UCSD-AML1 (cell line): ENCODE measurements around the gene BBS4.
"Not testable (repeated sequence)": the region's sequence is repeated elsewhere in the genome, so short reads cannot be mapped to it uniquely, and the experiment has no call there.

Experiments
- DNase-seq: peaks from one replicate; lab custom pipeline; 2025; ENCODE audit not compliant: unreplicated experiment; lab: John Stamatoyannopoulos, UW

BBS4 gene, protein sequence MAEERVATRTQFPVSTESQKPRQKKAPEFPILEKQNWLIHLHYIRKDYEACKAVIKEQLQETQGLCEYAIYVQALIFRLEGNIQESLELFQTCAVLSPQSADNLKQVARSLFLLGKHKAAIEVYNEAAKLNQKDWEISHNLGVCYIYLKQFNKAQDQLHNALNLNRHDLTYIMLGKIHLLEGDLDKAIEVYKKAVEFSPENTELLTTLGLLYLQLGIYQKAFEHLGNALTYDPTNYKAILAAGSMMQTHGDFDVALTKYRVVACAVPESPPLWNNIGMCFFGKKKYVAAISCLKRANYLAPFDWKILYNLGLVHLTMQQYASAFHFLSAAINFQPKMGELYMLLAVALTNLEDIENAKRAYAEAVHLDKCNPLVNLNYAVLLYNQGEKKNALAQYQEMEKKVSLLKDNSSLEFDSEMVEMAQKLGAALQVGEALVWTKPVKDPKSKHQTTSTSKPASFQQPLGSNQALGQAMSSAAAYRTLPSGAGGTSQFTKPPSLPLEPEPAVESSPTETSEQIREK

DNA sequence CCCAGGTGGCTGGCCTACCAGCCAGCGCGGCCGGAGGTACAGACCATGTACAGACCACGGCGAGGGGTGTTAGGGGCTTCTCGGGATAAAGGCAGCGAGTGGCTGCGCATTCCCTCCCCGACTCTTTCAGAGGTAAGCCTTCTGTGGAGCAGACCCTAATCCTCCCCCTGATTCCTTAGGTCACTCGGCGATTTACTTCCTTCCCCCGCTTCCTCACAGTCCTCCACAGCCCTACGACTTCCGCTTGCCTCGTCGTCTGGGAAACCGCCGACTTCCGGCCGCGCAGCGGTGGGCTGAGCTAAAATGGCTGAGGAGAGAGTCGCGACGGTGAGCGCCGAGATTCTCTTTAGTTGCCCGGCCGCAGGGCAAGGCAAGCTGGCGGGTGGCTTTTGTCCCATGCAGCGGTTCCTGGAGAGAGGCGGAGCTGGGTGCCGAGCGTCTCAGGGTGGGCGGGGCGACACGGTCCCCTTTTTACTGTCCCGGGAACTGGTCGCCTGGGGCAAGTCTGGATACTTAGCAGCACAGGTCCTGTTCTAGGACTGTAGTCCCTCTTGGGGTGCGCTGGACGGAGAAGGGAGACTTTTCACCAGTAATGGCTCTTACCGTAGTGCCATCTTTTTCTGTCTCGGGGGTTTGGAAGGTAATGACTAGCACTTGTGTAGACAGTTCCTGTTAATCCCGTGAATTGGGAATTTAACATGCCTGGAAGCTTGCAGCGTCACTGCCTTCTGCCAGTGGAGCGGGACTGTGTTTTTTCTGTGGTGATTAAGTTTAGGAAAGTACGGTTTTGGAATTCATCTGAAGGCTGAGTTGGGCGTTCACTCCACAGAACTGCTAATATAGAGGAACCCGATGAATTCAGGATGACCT, at the start of gene BBS4, which contains the start of gene HIGD2B:
Gene BBS4 (plus strand): TSS at position 283 of the 870 bp plus-strand sequence. CDS start 21 bp downstream, at position 304.
Gene HIGD2B (minus strand): TSS at position 258 of the 870 bp plus-strand sequence. CDS start 9,808 bp downstream, outside the sequence.
- DNase-seq: no peak

DNA sequence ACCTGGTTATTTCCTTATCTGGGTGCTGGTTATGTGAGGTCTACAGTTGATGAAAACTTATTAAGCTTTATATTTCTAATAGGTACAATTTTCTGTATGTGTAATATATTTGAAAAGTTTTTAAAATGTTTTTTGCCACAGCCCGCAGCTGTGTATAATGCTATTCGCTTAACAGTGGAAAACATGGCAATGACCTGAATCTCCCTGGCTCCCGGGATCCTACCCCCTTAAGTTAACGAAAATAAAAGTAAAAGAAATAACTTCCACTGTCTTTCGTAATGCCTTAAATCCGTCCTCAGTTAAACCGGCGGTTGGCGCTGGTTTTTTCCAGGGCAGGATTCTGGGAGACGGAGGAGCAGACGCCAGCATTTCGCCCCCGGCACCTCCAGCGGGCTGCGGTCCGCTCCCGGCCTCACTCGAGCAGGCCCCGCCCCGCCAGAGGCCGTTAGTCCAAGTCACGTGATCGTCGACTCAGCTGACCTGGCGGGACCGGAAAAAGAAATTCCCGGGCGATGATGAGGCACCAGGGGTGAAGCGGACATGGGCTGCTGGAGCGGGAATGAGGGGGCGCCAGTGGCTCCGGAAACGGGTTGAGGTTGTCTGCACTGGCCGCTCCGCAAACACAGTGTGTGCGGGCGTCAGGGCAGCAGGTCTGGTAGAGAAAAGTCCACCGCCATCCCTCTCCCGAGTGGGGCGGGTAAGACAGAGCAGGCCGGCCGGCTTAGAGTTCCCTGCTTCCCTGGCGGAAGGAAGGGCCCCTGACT, 49.3 kb upstream of the BBS4 start:
- not testable (repeated sequence) for DNase-seq

DNA sequence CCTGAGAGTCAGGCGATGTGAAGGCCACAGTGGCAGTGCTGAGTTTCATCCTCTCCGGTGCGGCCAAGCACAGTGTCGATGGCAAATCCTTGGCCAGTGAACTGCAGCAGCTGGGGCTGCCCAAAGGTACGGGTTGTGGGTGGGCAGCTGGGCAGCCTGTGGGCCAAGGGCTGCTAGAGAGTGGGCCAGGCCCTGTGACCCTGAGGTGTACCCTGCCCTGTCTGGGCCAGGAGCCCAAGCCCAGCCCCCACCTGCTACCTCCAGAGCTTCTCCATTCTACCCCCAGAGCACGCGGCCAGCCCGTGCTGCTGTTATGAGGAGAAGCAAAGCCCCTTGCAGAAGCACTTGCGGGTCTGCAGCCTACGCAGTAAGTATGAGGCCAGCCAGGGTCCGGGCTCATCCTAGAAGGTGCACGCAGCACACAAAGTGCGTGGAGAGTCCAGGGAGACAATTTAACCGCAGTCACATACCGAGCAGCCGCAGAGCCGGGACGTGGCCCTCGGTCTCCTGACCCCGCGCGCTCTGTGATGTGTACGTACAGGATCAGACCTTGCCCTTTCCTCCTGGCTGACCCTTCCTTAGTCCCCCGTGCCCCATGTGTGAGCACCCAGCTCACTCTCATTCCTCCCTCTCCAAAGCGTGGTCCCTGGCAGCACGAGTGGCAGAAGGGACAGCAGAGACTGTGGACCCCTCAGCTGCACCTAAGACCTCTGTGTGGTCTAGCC, 46.1 kb upstream of the BBS4 start:
- not testable (repeated sequence) for DNase-seq

DNA sequence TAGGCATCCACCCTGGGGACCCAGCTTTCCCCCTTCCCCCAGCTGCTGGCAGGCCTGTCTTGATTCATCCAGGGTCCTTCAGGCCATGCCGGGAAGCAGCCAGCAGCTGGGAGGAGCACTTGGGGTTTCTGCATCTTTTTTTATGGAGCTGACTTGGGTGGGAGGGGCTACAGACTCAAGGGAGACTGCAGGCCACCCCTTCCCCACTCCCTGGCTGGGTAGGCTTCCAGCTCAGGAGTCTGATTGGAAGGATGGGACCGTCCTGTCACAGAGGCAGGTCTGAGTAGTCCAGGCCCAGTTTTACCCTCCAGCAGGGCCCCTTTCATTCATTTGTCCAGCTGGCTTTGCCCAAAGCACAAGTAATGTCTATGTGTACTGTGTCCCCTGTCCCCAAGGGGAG, 43.7 kb upstream of the BBS4 start:
- DNase-seq: not testable (repeated sequence)

- DNase-seq: not testable (repeated sequence)
Measured at GRCh38 chr15:72648631-72649253, 37.3 kb upstream of the BBS4 start.

- not testable (repeated sequence) for DNase-seq
Measured at GRCh38 chr15:72654397-72654796, 31.6 kb upstream of the BBS4 start, which contains the start of gene GOLGA6B. Gene GOLGA6B (plus strand): TSS chr15:72654697. CDS start chr15:72654738, 41 bp downstream.

GRCh38 chr15:72656014-72656413, 30.0 kb upstream of the BBS4 start:
- DNase-seq: not testable (repeated sequence)

GRCh38 chr15:72661081-72661480, 24.9 kb upstream of the BBS4 start:
- not testable (repeated sequence) for DNase-seq

GRCh38 chr15:72663931-72664330, 22.1 kb upstream of the BBS4 start:
- DNase-seq: not testable (repeated sequence)

GRCh38 chr15:72665706-72666105, 20.3 kb upstream of the BBS4 start:
- not testable (repeated sequence) for DNase-seq

GRCh38 chr15:72669803-72670202, 16.2 kb upstream of the BBS4 start:
- not testable (repeated sequence) for DNase-seq

- DNase-seq: not testable (repeated sequence)
Measured at GRCh38 chr15:72670656-72671352, 15.2 kb upstream of the BBS4 start.

DNA sequence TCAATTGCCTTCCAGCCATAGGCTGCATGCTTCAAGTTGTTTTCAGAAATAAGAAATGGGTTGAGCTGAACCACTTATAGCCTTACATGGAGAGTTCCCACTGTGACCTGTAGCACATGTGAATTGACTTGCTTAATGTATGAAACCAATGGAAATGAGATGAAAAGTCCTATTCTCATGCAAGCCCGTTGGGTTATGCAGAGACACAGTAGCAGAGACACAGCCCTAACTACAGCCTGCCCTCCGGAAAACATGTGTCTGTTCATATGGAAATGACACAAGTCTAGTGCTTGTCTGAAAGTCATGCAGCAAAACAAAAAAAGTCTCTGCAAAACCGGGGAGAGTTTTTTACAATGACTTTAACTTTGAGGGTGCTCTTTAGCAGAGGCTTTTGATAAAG, 14.5 kb upstream of the BBS4 start:
- no peak for DNase-seq

DNA sequence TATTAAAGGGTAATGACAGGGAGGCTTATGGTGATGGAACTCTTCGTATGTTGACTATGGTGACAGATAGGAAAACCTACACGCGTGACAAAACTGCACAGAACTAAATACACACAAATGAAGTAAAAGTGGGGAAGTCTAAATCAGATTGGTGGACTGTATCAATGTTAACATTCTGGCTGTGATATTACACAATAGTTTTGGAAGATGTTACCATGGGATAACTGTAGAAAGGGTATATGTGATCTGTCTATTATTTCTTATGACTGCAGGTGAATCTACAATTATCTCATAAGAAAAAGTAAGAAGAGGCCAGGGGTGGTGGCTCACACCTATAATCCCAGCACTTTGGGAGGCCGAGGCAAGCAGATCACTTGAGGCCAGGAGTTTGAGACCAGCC, 9.2 kb upstream of the BBS4 start:
- no peak for DNase-seq

DNA sequence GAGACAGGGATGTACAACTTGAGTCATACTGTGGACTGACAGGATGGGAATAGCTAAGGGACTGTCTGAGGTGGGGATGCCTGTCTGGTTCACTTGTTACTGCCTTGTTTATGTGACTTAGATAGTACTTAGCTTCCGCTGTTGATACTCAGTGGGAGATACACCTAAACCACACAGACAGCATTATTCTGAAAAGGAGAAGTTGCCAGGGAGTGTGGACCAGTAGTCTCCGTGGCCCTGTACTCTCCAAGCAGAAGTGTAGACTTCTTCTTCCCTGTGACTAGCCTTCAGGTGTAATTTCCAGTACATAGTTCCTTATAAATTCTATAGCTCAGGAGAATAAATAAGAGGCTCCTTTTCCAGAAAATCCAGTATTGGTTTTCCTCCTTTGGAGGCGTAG, 5.1 kb upstream of the BBS4 start:
- no peak for DNase-seq

DNA sequence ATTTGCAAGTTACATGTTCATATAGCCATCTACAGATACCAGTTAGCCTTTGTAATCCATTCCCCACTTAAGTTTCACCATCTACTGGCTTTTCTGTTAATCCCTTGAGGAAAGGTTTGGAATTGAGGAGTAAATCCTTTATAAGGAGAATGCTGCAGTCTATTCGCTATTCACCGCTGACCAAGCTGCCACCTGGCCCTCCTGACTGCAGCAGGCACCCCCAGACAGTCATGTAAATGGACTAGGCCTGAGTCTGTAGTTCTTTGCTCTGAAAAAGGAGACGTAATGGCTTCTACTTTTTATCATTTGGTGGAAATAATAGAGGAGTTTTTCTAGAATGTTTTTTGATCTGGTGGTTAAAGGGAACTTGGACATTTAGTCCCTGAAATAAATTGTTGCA, 3.2 kb upstream of the BBS4 start:
- no peak for DNase-seq

DNA sequence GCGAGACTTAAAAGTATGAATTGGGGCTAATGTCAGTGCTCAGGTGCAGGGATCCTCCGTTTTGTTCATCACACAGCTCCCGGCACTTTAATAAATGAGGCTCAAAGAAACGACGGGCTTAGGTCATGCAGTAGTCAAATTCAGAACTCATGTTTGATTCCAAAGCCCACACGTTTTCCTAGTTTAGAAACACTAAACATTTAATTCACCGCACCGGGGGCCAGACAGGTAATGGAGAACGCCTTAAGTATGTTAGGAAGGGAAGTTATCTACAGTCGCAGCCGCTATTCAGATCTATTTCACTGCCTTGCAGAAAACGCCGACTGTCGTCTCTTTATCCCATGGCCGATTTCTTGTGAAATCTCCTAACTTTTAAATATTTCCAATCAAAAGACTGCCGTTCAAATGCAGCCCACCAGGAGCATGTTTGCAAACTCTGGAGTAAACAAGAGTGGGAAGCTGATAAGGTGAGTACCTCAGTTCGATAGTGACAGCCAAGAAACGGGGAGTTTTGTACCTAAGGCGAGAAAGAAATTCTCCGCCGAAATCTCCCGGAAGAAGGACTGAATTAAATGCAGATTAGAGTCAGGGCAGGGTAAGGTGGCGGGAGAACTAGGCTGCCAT, 594 bp upstream of the BBS4 start:
- no peak for DNase-seq

DNA sequence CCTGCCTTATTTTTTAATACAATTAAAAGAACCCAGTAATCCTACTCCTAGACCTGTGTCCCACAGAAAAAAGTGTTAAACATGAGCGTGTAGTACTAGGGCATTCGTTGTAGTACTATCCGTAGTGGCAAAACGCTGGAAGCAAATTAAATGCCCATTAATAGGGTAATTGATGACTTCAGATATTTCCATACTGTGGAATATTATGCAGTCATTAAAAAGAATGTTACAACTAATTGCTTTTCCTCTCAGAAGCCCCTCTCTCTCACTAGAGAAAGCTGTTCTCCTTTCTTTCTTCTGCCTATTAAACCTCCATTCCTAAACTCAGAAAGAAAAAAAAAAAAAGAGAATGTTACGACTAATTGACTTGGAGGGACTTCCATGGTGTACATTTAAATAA, 2.7 kb downstream of the BBS4 start:
- no peak for DNase-seq
